Left renal pelvis (tissue), 4 donors: ENCODE measurements around the gene EPN2. TPM values are rescaled to one million over a fixed set of nuclear protein-coding genes. Genes with fewer than 3 reads are reported as not detected.

Source experiments
- DNase-seq, 4 donors: peaks; one replicate each; pipeline ENCODE4 v3.0.0-alpha.2; 2013; ENCODE audit warnings: low read depth in 4 of 4, low spot score in 3 of 4
- polyA plus RNA-seq, 4 donors: library from polyadenylated mRNA; unstranded; fragments of 120-200 nt; gene quantifications; one replicate each; pipeline ENCODE4 v1.2.1, GENCODE V29; 2013; ENCODE audit not compliant: insufficient read length in 4 of 4

Gene EPN2
- polyA plus RNA-seq, 4 donors = 47.1 to 54.7 (median 48.5) TPM

GRCh38 chr17:19327031-19327783 is 90.0 kb downstream of the EPN2 start:
- DNase-seq = no peak

- no peak for DNase-seq
Measured at GRCh38 chr17:19328441-19329061, 91.4 kb downstream of the EPN2 start.

DNA sequence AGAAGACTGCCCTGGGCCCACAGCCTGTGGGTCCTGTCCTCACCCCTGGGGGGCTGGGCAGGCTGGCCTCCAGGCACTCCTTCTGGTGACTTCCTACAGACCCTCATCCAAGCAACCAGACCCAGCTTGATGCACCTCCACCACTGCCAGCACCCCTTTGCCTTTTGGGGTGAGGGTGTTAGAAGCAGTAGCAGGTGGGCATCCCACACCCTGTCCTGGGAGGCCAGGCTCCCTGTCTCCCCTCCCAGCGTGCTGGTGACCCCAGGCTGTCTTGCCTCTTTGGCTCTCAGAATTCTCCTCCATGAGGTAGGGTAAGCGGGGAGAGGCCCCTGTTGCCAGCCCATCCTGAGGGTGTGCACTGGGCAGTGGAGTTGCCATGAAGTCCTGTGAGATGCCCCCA is 92.0 kb downstream of the EPN2 start:
- DNase-seq = no peak

DNA sequence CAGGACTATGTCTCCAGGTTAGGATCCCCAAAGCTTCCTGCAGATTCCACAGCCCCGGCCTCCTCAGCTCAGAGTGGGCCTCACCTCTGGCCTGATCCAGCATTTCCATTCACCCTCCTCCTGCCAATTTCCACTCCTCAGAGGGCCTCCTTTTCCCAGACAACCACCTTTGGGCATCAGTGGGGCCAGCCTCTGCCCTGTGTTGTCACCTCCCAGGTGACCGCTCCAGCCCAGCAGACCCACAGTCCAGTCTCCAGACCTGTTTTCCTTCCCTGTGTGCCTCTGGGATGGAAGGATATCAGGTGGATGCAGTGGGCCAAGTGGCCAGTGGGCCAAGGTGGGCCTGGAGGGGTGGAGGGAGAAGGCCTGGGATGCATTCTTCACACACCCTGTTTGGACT is 92.7 kb downstream of the EPN2 start:
- no peak for DNase-seq

GRCh38 chr17:19330271-19330670 is 93.1 kb downstream of the EPN2 start:
- DNase-seq = no peak

DNA sequence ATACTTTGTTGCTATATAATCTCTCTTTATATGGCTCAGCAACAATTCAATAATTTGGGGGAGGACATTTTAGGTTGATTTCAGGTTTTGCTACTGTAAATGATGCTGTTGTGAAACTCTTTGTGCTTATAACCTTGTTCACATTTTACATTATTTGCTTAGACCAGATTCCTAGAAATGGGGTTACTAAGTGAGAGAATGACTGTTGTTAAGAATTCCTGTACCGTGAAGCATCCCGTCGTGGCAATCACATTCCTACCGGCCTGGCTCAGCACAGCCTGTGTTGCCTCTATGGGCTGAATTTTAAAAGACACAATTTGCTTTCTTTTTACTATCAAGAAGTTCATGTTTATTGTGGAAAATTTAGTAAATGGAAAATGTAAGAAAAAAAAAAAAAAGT is 94.0 kb downstream of the EPN2 start:
- no peak for DNase-seq

DNA sequence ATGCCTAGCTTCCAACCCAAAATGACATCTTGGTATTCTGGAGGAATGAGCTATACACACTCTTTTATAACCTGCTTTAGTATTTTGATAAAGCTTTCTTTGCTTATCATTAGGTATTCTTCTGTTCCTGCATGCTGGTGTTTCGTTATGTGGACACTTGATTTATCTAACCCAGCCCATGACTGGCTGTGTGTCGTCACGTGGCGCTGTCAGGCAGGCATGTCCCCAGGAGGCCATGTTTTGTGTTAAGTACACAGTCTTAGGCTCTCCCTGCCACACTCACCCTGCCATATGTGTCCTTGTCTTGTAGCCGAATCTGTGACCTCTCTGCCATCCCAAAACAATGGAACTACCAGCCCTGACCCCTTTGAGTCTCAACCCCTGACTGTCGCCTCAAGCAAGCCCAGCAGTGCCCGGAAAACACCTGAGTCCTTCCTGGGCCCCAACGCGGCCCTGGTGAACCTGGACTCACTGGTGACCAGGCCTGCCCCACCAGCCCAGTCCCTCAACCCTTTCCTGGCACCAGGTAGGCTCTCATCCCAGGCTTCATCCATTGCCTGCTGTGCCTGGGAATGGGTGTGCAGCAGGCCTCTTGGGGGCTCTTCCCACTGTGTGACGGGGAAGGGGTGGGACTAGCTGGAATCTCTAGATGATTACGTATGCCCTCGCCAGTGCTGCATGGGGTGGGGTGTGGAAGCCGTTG is 94.5 kb downstream of the EPN2 start:
- no peak for DNase-seq

DNA sequence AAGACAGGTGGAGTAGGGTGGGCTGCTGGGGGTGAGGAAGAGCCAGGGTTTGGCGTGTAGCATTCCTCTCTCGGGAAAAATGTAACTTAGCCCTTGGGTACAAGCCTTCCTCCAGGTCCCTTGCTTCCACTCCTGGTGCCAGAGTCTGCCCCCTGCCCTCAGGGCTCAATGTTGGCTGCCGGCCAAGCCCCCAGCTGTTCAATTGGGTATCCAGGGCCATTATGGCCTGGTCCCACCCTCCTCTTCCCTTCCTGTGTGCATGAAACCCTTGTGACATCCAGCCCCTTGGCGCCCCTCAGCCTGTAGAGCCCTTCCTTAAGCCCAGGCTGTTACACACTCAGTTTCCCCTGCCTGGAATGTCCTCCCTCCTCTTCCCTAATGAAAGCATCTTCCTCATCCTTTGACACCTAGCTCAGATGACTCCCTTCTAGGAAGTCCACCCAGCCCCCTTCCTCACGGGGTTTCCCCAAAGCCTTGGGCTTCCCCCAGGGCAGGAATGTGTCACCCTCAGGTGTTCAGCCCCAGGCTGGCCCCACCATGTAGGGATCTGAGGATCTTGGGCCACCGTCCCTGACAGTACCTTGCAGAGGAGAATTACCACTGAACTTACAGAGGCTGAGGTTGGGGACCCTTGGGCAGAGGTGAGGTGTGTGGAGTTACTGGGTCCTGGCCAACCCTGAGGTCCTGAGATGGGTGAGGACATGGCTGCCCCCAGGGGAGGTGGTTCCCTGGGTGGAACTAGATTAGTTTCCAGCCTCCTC is 95.4 kb downstream of the EPN2 start:
- DNase-seq = no peak

- DNase-seq = no peak
Measured at GRCh38 chr17:19333132-19333440, 95.9 kb downstream of the EPN2 start.

DNA sequence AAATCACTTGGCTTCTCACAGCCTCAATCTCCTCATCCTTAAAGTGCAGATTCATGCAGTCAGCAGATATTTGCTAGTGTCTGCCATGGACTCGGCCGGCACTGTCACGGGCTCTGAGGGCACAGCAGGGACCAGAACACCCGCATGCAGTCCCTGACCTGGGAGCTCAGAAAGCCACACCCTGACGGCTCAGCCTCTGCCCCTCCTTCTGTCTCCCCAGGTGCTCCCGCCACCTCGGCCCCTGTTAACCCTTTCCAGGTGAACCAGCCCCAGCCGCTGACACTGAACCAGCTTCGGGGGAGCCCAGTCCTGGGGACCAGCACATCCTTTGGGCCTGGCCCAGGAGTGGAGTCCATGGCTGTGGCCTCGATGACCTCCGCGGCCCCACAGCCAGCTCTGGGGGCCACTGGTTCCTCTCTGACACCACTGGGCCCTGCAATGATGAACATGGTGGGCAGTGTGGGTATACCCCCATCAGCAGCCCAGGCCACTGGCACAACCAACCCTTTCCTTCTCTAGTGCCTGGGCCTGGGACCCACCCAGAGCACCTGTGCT is 96.6 kb downstream of the EPN2 start:
- DNase-seq = no peak

DNA sequence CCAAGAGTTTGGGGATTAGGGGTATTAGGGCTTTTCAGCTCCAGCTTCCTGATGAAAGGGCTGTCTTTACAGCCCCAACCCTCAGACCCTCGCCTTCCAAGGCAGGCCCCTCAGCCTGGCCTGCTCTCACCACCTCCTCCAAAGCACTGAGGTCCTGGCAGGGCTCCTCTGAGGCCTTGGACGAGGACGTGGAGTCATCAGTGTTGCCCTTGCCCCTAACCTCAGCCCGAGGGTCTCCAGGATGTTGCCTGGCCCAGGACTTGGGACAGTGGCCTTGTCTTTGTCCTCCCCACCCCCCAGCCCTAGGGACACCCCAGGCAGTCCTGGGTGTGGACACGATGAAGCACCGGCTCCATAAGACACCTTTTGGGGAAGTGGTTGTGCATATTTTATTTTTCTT is 97.2 kb downstream of the EPN2 start:
- DNase-seq = no peak

GRCh38 chr17:19335951-19336631 is 98.9 kb downstream of the EPN2 start:
- DNase-seq = no peak

GRCh38 chr17:19336938-19337711 is 100.0 kb downstream of the EPN2 start:
- no peak for DNase-seq

GRCh38 chr17:19337712-19338023 is 100.5 kb downstream of the EPN2 start:
- DNase-seq = no peak

- peak in 1 of 4 donors; percentile 53 for DNase-seq
Measured at GRCh38 chr17:19338031-19338990, 101.1 kb downstream of the EPN2 start.

GRCh38 chr17:19339341-19339815 is 102.2 kb downstream of the EPN2 start:
- DNase-seq = no peak

GRCh38 chr17:19341211-19341631 is 104.1 kb downstream of the EPN2 start:
- no peak for DNase-seq
